ENCODE data around the gene PLCH2.

The PLCH2 gene

GRCh38 chr1:2459757-2460156 is 16.3 kb upstream of the PLCH2 start:
- no peak for DNase-seq (ENCODE audit: low read depth in 1 of 2, low spot score in 1 of 2)

- DNase-seq (ENCODE audit: low read depth in 1 of 2, low spot score in 1 of 2), result no peak
Observed at GRCh38 chr1:2460203-2460602, 15.9 kb upstream of the PLCH2 start.

GRCh38 chr1:2460996-2461751 is 14.9 kb upstream of the PLCH2 start:
- DNase-seq (ENCODE audit: low read depth in 1 of 2, low spot score in 1 of 2), result no peak

- no peak for DNase-seq (ENCODE audit: low read depth in 1 of 2, low spot score in 1 of 2)
Observed at GRCh38 chr1:2462819-2463218, 13.3 kb upstream of the PLCH2 start.

- no peak for DNase-seq (ENCODE audit: low read depth in 1 of 2, low spot score in 1 of 2)
Observed at GRCh38 chr1:2463396-2463795, 12.7 kb upstream of the PLCH2 start.

- DNase-seq (ENCODE audit: low read depth in 1 of 2, low spot score in 1 of 2), result no peak
Observed at GRCh38 chr1:2465371-2466269, 10.5 kb upstream of the PLCH2 start.

- DNase-seq (ENCODE audit: low read depth in 1 of 2, low spot score in 1 of 2), result no peak
Observed at GRCh38 chr1:2466270-2466665, 9.8 kb upstream of the PLCH2 start.

- DNase-seq (ENCODE audit: low read depth in 1 of 2, low spot score in 1 of 2), result peak in 1 of 2 donors; percentile 10
Observed at GRCh38 chr1:2466958-2467554, 9.0 kb upstream of the PLCH2 start.

GRCh38 chr1:2468041-2468472 is 8.0 kb upstream of the PLCH2 start:
- DNase-seq (ENCODE audit: low read depth in 1 of 2, low spot score in 1 of 2), result no peak

- DNase-seq (ENCODE audit: low read depth in 1 of 2, low spot score in 1 of 2), result no peak
Observed at GRCh38 chr1:2468540-2468939, 7.5 kb upstream of the PLCH2 start.

GRCh38 chr1:2469103-2469940 is 6.8 kb upstream of the PLCH2 start:
- no peak for DNase-seq (ENCODE audit: low read depth in 1 of 2, low spot score in 1 of 2)

GRCh38 chr1:2470290-2471158 is 5.6 kb upstream of the PLCH2 start:
- no peak for DNase-seq (ENCODE audit: low read depth in 1 of 2, low spot score in 1 of 2)

- no peak for DNase-seq (ENCODE audit: low read depth in 1 of 2, low spot score in 1 of 2)
Observed at GRCh38 chr1:2471159-2471471, 5.0 kb upstream of the PLCH2 start.

- DNase-seq (ENCODE audit: low read depth in 1 of 2, low spot score in 1 of 2), result no peak
Observed at GRCh38 chr1:2471587-2472001, 4.5 kb upstream of the PLCH2 start.

- DNase-seq (ENCODE audit: low read depth in 1 of 2, low spot score in 1 of 2), result no peak
Observed at GRCh38 chr1:2472109-2472508, 4.0 kb upstream of the PLCH2 start.

- DNase-seq (ENCODE audit: low read depth in 1 of 2, low spot score in 1 of 2), result no peak
Observed at GRCh38 chr1:2472561-2473177, 3.4 kb upstream of the PLCH2 start.

- DNase-seq (ENCODE audit: low read depth in 1 of 2, low spot score in 1 of 2), result no peak
Observed at GRCh38 chr1:2473198-2473597, 2.9 kb upstream of the PLCH2 start.

- DNase-seq (ENCODE audit: low read depth in 1 of 2, low spot score in 1 of 2), result no peak
Observed at GRCh38 chr1:2474104-2474844, 1.8 kb upstream of the PLCH2 start.

GRCh38 chr1:2474933-2475371 is 1.1 kb upstream of the PLCH2 start:
- DNase-seq (ENCODE audit: low read depth in 1 of 2, low spot score in 1 of 2), result no peak

Data from activated CD4-positive, alpha-beta T cell treated with anti-CD3 and anti-CD28 coated beads, Interleukin-2, amount 50 U/mL, for 24 hours (primary cell).